Smooth muscle cell (in vitro differentiated cells): ENCODE data around the gene PHF23. TPM values are rescaled to one million over a fixed set of nuclear protein-coding genes. Genes with fewer than 3 reads are reported as not detected.

Experiments
- DNase-seq: peaks from one replicate; lab custom pipeline; 2025; ENCODE audit not compliant: unreplicated experiment; lab: John Stamatoyannopoulos, UW
- H2AFZ ChIP-seq: fragments of 200-600 bp; sonication (generic); 2 replicates; pipeline ENCODE4 v1.6.0; 2016; ENCODE audit warnings: antibody characterized with exemption, low read depth, mild to moderate bottlenecking
- H3F3A ChIP-seq: fragments of 200-600 bp; sonication (generic); 2 replicates; pipeline ENCODE4 v1.6.0; 2017; ENCODE audit warnings: antibody characterized with exemption, low read depth
- H3K27ac ChIP-seq: fragments of 200-600 bp; sonication (generic); 2 replicates; pipeline ENCODE4 v1.5.1; 2016; ENCODE audit warnings: low read depth, mild to moderate bottlenecking
- H3K27me3 ChIP-seq: fragments of 200-600 bp; sonication (generic); 2 replicates; pipeline ENCODE4 v1.6.1; 2016; ENCODE audit warnings: low read depth, mild to moderate bottlenecking
- H3K36me3 ChIP-seq: fragments of 200-600 bp; sonication (generic); 2 replicates; pipeline ENCODE4 v1.5.1; 2016; ENCODE audit warnings: low read depth
- H3K4me1 ChIP-seq: fragments of 200-600 bp; sonication (generic); 2 replicates; pipeline ENCODE4 v1.5.1; 2016; ENCODE audit warnings: low read depth
- H3K4me2 ChIP-seq: fragments of 200-600 bp; sonication (generic); 2 replicates; pipeline ENCODE4 v1.6.0; 2016; ENCODE audit warnings: mild to moderate bottlenecking
- H3K4me3 ChIP-seq: fragments of 200-600 bp; sonication (generic); 2 replicates; pipeline ENCODE4 v1.5.1; 2016; ENCODE audit warnings: mild to moderate bottlenecking
- H3K79me2 ChIP-seq: fragments of 200-600 bp; sonication (generic); 2 replicates; pipeline ENCODE4 v1.6.0; 2016; ENCODE audit warnings: low read depth, mild to moderate bottlenecking
- H3K9ac ChIP-seq: fragments of 200-600 bp; sonication (generic); 2 replicates; pipeline ENCODE4 v1.6.0; 2016; ENCODE audit warnings: low read depth
- H3K9me3 ChIP-seq: fragments of 200-600 bp; sonication (generic); replicated peaks from 2 replicates; pipeline ENCODE4 v1.5.1; 2016; ENCODE audit warnings: low read depth
- H4K20me1 ChIP-seq: fragments of 200-600 bp; sonication (generic); 2 replicates; pipeline ENCODE4 v1.6.0; 2016; ENCODE audit warnings: low read depth
- WGBS: methylation state at CpG from one replicate; pipeline ENCODE4 v1.1.7; 2016; ENCODE audit warnings: low lambda C conversion rate; 5-methylcytosine and 5-hydroxymethylcytosine counted together
- polyA plus RNA-seq: library from polyadenylated mRNA; unstranded; fragments of >200 nt; fragmentation: Nextera tagmentation; extraction: Ambion mirVana; gene quantifications from 2 replicates; pipeline ENCODE4 v1.2.1, GENCODE V29; 2016
- total RNA-seq: library from RNA; depleted of rRNA; stranded (reverse); fragments of >200 nt; gene quantifications from 2 replicates; pipeline ENCODE4 v1.2.3, GENCODE V29; 2014
- TF ChIP-seq, protein P1 (sequence below): fragments of 200-600 bp; sonication (generic); IDR thresholded peaks from 2 replicates; pipeline ENCODE4 v1.5.1; 2017; ENCODE audit warnings: borderline replicate concordance, mild to moderate bottlenecking, antibody characterized with exemption; ENCODE audit not compliant: insufficient read depth, poor library complexity, severe bottlenecking

PHF23 gene
- total and polyA plus RNA-seq, 2 experiments from 2014 or later, result 33.8 to 48.5 TPM

DNA sequence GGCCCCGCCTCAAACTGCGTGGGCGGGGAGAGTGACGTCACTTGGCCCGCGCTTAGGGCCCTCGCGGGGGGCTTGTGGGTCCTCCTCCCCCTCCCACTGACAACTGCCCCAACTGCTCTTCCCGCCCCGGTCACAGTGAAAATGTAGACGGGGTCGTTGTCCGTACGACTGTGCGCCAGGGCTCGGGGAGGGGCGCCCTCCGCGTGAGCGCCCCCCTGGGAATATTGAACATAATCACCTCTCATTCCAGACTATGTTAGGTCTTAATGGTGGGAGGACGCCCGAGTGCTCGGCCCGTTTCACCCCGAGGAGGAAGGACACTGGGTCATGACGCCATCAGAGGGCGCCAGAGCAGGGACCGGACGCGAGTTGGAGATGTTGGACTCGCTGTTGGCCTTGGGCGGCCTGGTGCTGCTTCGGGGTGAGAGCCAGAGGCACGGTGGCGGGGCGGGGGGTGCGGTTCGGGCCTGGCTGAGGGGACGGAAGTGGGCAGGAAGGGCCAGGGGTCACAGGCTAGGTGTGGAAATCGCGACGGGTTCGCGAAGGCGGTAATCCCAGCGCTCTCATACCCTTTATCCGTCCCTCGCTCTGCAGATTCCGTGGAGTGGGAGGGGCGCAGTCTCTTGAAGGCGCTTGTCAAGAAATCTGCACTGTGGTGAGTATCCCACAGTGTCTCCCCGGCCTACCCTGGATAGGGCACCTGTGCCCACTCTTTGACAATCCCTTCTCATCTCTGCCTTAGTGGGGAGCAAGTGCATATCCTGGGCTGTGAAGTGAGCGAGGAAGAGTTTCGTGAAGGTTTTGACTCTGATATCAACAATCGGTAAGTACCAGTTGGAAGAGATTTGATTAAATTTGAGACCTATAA, 13.2 kb upstream of the PHF23 start, which contains the start of gene ELP5:
Gene ELP5 (plus strand): TSS at position 40 of the 868 bp plus-strand sequence. CDS start 336 bp downstream, at position 376.
- Histone ChIP-seq H3K4me2 (peak within 1 kb of the TSS; percentile 91), H3K36me3 (no peaks in the 10 kb centered on the region), H3K27me3 (no peaks in the 10 kb centered on the region), H2AFZ (peak within 1 kb of the TSS; percentile 73), H4K20me1 (peaks cover 8% of the 10 kb centered on the region), H3K4me1 (peaks cover 18% of the 10 kb centered on the region), H3K9ac (peak within 1 kb of the TSS; percentile 97), H3K9me3 (no peaks in the 10 kb centered on the region), H3K79me2 (peaks cover 47% of the 10 kb centered on the region), H3F3A (no peaks in the 10 kb centered on the region), H3K27ac (peak within 1 kb of the TSS; percentile 99), H3K4me3 (peak within 1 kb of the TSS; percentile 100)
- peak; percentile 95 for DNase-seq
- TF ChIP-seq, protein P1, sequence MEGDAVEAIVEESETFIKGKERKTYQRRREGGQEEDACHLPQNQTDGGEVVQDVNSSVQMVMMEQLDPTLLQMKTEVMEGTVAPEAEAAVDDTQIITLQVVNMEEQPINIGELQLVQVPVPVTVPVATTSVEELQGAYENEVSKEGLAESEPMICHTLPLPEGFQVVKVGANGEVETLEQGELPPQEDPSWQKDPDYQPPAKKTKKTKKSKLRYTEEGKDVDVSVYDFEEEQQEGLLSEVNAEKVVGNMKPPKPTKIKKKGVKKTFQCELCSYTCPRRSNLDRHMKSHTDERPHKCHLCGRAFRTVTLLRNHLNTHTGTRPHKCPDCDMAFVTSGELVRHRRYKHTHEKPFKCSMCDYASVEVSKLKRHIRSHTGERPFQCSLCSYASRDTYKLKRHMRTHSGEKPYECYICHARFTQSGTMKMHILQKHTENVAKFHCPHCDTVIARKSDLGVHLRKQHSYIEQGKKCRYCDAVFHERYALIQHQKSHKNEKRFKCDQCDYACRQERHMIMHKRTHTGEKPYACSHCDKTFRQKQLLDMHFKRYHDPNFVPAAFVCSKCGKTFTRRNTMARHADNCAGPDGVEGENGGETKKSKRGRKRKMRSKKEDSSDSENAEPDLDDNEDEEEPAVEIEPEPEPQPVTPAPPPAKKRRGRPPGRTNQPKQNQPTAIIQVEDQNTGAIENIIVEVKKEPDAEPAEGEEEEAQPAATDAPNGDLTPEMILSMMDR, result no peak
- 3% methylated on average over 49 of the region's 55 CpGs for WGBS

DNA sequence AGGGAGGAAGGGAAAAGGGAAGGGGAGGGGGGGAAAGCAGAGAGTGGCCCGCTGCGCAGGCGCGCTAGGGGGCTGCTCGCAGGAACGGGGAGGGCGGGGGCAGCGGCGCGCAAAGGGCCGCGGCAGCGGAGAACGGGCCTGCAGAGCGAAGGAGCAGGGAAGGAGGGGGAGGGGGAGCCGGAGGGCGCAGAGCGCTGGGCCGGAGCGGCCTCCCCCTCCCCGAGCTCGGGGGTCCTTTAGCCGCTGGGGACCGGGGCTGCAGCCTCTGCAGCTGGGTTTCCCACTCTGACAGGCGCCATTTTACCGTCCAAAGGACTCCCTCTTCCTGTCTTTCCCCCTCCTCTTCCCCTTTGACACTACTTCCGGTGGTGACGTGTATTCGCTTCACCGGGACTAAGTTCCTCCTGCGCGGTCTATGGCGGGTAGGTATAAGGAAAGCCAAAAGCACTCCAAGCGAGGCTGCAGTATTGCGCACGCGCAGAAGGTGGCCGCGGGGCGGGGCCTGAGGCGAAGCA, 12.5 kb upstream of the PHF23 start, which contains the start of gene CTDNEP1:
Gene CTDNEP1 (minus strand): TSS at position 74 of the 515 bp plus-strand sequence. CDS start 438 bp downstream, outside the sequence.
- Histone ChIP-seq H3F3A (no peaks in the 10 kb centered on the region), H3K4me2 (peak within 1 kb of the TSS; percentile 91), H3K79me2 (peaks cover 54% of the 10 kb centered on the region), H3K9me3 (no peaks in the 10 kb centered on the region), H3K36me3 (no peaks in the 10 kb centered on the region), H3K4me3 (peak within 1 kb of the TSS; percentile 100), H3K27me3 (no peaks in the 10 kb centered on the region), H4K20me1 (peaks cover 8% of the 10 kb centered on the region), H3K27ac (peak within 1 kb of the TSS; percentile 99), H3K4me1 (peaks cover 18% of the 10 kb centered on the region), H3K9ac (peak within 1 kb of the TSS; percentile 97), H2AFZ (peak within 1 kb of the TSS; percentile 73)
- 0% methylated on average over 17 of the region's 41 CpGs for WGBS
- peak; percentile 98 for DNase-seq
- TF ChIP-seq, protein P1, result no peak

DNA sequence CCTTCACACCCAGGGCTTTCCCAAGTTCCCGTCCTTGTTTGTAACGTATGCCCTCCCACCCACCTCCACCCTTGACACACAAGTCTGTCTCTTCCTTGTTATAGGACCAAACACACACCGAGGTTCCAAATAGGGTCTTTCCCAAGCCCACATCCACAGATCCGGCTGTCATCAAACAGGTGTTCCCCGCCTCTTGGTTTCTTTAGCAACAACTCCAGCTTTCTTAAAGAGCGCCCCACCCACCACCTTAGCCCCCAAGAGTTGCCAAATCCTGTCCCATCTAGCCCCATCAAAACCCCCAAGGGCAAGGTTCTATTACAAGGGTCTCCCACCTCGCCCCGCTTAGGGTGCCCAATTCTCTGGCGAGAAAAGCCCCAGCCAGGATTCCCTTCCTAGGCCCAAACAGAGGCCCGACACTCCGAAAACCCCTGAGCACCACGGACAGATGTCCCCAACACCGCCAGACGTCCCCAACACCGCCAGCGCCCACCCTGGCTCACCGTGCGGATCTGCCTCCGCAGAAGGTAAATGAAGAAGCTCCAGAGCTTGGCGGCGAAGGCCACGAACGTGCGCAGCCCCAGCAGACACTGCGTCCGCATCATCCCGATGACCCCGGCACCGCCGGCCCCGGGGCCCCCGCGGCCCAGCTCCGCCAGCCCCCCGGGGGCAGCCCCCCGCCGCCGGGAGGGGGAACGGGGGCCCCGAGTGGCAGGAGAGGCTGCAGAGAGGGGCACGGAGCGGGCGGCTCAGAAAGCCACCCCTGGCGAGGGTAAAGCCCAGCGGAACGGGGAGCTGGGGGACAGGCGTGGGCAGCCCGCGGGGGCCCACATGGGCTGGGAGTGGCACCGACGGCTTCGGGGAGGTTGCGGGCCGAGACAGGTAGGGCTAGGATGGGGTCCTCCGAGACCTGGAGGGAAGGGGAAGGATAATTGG, 11.7 kb upstream of the PHF23 start:
- H2AFZ ChIP-seq, result peak overlapping the region; percentile 71

More for the DNA sequence above, 11.7 kb upstream of the PHF23 start:
- peak overlapping the region; percentile 99 for H3K27ac ChIP-seq
- peaks cover 8% of the 10 kb centered on the region for H4K20me1 ChIP-seq
- H3K36me3 ChIP-seq, result no peaks in the 10 kb centered on the region
- WGBS, result 3% methylated on average over 23 of the region's 55 CpGs
- no peak for DNase-seq
- H3F3A ChIP-seq, result no peaks in the 10 kb centered on the region
- H3K79me2 ChIP-seq, result peaks cover 60% of the 10 kb centered on the region
- TF ChIP-seq, protein P1, result no peak
- no peaks in the 10 kb centered on the region for H3K9me3 ChIP-seq
- H3K27me3 ChIP-seq, result no peaks in the 10 kb centered on the region
- peak overlapping the region; percentile 91 for H3K4me2 ChIP-seq
- H3K4me3 ChIP-seq, result peak overlapping the region; percentile 100
- peaks cover 18% of the 10 kb centered on the region for H3K4me1 ChIP-seq
- peak overlapping the region; percentile 97 for H3K9ac ChIP-seq
